SK-N-SH treated with all-trans-retinoic acid at 6 μM for 48 hours (cell line): ENCODE data around the gene AUTS2.

Source experiments
- CSDC2 ChIP-seq: fragments of 250-450 bp; sonication (Bioruptor Pico); IDR thresholded peaks from 2 replicates; pipeline ENCODE4 v1.5.0; 2020; ENCODE audit warnings: mild to moderate bottlenecking, moderate library complexity
- ESRRG ChIP-seq: fragments of 250-450 bp; sonication (Bioruptor Pico); IDR thresholded peaks from 2 replicates; pipeline ENCODE4 v1.6.1; 2021; ENCODE audit warnings: mild to moderate bottlenecking
- RARB ChIP-seq: fragments of 250-450 bp; sonication (Bioruptor Pico); IDR thresholded peaks from 2 replicates; pipeline ENCODE4 v1.8.0; 2021; ENCODE audit warnings: mild to moderate bottlenecking, moderate library complexity
- SNAI2 ChIP-seq: fragments of 250-450 bp; sonication (Bioruptor Pico); IDR thresholded peaks from 2 replicates; pipeline ENCODE4 v1.5.0; 2020; ENCODE audit warnings: mild to moderate bottlenecking, moderate library complexity
- ZFP3 ChIP-seq: fragments of 250-450 bp; sonication (Bioruptor Pico); IDR thresholded peaks from 2 replicates; pipeline ENCODE4 v1.5.0; 2020; ENCODE audit warnings: mild to moderate bottlenecking, moderate library complexity
- ZFP30 ChIP-seq: fragments of 450-650 bp; formaldehyde crosslinking; IDR thresholded peaks from 2 replicates; pipeline ENCODE4 v1.5.0; 2022; ENCODE audit warnings: mild to moderate bottlenecking, moderate library complexity
- ZNF8 ChIP-seq: fragments of 450-650 bp; formaldehyde crosslinking; IDR thresholded peaks from 2 replicates; pipeline ENCODE4 v1.5.0; 2020; ENCODE audit warnings: mild to moderate bottlenecking, moderate library complexity
- TF ChIP-seq, protein P1 (sequence below): fragments of 250-450 bp; sonication (Bioruptor Pico); IDR thresholded peaks from 2 replicates; pipeline ENCODE4 v1.5.0; 2020; ENCODE audit warnings: mild to moderate bottlenecking, moderate library complexity
- TF ChIP-seq, protein P2 (sequence below): fragments of 250-450 bp; sonication (Bioruptor Pico); IDR thresholded peaks from 2 replicates; pipeline ENCODE4 v1.5.1; 2020; ENCODE audit warnings: low read depth, mild to moderate bottlenecking, moderate library complexity
- TF ChIP-seq, protein P3 (sequence below): fragments of 250-450 bp; sonication (Bioruptor Pico); IDR thresholded peaks from 2 replicates; pipeline ENCODE4 v1.8.0; 2020; ENCODE audit warnings: mild to moderate bottlenecking, moderate library complexity, borderline replicate concordance

GRCh38 chr7:70237256-70237655, 639.0 kb downstream of the AUTS2 start:
- TF ChIP-seq RARB (CRISPR knock-in tag) (no peak), ESRRG (CRISPR knock-in tag) (no peak), ZNF8 (CRISPR knock-in tag) (no peak), ZFP30 (no peak), SNAI2 (no peak), ZFP3 (CRISPR knock-in tag) (no peak), CSDC2 (CRISPR knock-in tag) (no peak)
- TF ChIP-seq, protein P1, sequence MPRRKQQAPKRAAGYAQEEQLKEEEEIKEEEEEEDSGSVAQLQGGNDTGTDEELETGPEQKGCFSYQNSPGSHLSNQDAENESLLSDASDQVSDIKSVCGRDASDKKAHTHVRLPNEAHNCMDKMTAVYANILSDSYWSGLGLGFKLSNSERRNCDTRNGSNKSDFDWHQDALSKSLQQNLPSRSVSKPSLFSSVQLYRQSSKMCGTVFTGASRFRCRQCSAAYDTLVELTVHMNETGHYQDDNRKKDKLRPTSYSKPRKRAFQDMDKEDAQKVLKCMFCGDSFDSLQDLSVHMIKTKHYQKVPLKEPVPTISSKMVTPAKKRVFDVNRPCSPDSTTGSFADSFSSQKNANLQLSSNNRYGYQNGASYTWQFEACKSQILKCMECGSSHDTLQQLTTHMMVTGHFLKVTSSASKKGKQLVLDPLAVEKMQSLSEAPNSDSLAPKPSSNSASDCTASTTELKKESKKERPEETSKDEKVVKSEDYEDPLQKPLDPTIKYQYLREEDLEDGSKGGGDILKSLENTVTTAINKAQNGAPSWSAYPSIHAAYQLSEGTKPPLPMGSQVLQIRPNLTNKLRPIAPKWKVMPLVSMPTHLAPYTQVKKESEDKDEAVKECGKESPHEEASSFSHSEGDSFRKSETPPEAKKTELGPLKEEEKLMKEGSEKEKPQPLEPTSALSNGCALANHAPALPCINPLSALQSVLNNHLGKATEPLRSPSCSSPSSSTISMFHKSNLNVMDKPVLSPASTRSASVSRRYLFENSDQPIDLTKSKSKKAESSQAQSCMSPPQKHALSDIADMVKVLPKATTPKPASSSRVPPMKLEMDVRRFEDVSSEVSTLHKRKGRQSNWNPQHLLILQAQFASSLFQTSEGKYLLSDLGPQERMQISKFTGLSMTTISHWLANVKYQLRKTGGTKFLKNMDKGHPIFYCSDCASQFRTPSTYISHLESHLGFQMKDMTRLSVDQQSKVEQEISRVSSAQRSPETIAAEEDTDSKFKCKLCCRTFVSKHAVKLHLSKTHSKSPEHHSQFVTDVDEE (CRISPR knock-in tag), result no peak
- TF ChIP-seq, protein P2, sequence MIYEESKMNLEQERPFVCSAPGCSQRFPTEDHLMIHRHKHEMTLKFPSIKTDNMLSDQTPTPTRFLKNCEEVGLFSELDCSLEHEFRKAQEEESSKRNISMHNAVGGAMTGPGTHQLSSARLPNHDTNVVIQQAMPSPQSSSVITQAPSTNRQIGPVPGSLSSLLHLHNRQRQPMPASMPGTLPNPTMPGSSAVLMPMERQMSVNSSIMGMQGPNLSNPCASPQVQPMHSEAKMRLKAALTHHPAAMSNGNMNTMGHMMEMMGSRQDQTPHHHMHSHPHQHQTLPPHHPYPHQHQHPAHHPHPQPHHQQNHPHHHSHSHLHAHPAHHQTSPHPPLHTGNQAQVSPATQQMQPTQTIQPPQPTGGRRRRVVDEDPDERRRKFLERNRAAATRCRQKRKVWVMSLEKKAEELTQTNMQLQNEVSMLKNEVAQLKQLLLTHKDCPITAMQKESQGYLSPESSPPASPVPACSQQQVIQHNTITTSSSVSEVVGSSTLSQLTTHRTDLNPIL (CRISPR knock-in tag), result no peak
- TF ChIP-seq, protein P3, sequence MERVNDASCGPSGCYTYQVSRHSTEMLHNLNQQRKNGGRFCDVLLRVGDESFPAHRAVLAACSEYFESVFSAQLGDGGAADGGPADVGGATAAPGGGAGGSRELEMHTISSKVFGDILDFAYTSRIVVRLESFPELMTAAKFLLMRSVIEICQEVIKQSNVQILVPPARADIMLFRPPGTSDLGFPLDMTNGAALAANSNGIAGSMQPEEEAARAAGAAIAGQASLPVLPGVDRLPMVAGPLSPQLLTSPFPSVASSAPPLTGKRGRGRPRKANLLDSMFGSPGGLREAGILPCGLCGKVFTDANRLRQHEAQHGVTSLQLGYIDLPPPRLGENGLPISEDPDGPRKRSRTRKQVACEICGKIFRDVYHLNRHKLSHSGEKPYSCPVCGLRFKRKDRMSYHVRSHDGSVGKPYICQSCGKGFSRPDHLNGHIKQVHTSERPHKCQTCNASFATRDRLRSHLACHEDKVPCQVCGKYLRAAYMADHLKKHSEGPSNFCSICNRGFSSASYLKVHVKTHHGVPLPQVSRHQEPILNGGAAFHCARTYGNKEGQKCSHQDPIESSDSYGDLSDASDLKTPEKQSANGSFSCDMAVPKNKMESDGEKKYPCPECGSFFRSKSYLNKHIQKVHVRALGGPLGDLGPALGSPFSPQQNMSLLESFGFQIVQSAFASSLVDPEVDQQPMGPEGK (CRISPR knock-in tag), result no peak
